HUDEP-2 (cell line): ENCODE data around the gene PRKD3.

Source experiments
- DNase-seq, 76 experiments: peaks; one replicate each; lab custom pipeline; 2025; ENCODE audit not compliant: unreplicated experiment in 76 of 76; lab: John Stamatoyannopoulos, UW

PRKD3 gene

GRCh38 chr2:37343537-37344434, 19.2 kb upstream of the PRKD3 start:
- no peak for DNase-seq

DNA sequence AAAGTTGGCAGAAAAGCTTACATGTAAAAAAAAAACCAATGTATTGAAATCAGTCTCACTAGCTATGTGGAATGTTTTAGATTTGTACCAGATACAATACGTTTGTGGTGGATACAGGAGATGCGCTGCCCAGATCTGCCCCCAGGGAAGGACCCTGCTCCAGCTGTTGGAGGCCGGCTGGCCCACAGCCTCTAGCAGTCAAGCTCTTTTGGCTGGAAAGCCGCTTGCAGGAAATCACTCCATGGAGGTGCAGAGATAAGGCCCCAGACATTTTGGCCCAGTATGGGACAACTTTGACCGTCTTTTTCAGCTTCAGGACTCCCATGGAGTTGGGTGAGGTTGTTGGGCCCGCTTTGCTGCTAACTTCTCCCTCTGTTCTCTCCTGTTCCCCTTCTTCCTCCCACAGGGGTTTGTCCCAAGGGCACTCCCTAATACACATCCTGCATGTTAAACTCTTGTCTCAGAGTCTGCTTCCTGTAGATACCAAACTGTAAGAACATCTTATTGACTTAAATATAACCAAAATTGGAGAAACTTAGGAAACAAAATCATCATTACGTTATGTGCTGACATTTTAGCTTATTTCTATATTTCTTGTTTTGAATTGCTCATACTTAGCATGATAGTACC, 18.1 kb upstream of the PRKD3 start:
- no peak for DNase-seq

DNA sequence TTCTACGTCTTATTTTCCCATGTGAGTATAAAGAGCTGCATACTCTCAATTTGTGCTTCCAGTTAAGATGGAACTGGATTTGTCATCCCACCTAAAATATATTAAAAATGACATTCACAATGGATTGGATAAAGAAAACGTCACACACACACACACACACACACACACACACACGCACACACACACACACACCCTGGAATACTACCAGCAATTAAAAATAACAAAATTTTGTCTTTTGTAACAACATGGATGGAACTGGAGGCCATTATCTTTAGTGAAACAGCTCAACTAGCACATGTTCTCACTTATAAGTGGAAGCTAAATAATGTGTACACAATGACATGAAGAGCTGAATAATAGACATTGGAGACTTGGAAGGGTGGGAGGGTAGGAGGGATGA, 16.0 kb upstream of the PRKD3 start:
- DNase-seq: no peak

GRCh38 chr2:37338933-37339332, 14.3 kb upstream of the PRKD3 start:
- DNase-seq: no peak

GRCh38 chr2:37337620-37338280, 13.1 kb upstream of the PRKD3 start:
- no peak for DNase-seq

GRCh38 chr2:37335604-37336003, 11.0 kb upstream of the PRKD3 start:
- DNase-seq: no peak

DNA sequence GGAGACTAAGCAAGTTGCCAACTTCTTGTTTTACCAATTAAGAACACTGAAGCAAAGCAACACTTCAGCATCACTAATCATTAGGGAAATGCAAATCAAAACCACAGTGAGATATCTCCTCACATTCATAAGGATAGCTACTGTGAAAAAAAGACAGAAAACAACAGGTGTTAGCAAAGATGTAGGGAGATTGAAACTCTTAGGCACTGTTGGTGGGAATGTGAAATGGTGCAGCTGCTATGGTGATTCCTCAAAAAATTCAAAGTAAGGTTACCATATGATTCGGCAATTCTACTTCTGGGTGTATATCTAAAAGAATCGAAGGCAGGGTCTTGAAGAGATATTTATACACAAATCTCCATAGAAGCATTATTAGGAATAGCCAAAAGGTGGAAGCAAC, 8.6 kb upstream of the PRKD3 start:
- no peak for DNase-seq

DNA sequence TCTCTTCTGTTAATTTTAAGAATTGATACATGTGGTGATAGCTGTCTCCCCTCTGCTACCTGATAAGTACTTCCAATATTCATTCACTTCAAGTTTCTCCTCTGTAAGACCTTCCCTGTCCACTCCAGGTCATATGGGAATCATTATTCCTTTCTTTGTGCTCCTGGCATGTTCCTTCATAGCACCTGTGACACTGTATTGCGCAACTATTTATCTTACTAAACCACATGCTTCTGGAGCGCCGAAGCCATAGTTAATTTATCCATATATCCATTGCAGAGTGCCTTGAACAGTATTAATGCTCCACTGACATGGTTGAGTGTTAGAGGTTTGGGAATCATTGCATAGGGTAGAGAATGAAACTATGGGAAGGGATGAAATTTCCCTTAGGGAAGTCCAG, 7.9 kb upstream of the PRKD3 start:
- no peak for DNase-seq

DNA sequence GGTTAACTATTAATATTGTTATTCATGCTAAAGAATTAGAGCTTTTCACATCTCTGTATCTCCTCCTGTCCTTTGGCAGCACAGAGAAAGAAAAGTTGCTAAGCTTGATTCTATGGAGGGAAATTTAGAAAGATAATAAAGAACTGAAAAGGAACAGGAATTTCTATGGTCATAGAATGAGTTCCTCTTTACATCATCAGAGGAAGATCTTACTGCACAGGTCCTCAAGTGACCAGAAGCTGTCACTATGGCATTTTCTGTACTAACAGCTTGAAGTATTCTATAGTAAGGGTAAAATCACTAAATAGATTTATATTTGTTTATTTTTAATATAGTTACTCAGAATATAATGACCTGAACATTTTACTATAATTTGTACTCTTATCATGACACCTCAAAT, 6.0 kb upstream of the PRKD3 start:
- DNase-seq: no peak

DNA sequence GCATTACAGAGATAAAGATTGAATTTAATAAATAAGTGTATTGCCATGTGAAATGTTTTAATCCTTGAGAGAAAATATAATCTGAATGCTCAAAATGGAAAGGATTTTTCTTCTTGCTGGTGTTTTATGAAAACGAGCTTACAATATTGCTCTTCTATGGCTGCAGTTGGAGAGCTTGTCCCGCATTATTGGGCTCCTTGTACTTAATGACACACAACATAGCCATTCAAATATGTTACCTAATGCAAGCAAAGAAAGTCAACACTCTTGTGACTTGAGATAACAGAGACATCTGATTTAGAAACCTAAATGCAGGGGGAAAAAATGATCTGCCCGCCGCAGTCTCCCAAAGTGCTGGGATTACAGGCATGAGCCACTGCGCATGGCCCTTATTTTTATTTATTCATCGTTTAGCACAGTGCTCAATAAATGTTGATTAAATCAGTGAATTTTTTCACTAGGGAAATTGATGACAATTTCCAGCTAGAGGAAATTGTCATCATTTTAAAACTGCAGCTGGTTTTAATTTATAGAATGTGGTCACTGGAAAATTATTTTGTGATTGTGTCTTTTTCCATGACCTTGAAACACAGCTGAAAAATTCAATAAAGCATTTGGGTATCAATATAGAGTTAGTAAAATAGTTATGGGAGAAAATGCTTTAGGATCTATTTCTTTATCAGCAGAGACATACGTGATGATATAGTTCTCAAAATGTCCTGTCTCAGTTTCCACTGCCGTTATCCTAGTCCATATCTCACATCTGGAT, 2.4 kb upstream of the PRKD3 start:
- no peak for DNase-seq

DNA sequence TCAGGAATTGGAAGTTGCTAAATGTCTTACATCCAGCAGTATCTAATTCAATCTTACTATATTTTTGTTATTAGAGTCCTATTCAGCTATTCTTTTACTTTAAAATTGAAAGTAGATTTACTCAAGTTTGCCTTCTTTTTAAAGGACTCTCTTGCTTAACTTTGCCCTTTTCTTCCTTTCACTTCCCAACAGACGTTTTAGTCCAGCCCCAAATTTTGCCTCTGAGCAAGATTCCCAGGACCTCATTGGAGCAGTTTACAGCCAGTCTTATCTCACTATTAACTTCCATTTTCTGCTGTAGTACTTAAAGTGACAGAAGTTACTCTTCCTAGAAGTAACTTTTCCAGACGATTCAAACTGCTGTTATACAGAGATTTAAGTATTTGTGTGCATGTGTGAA, 1.7 kb upstream of the PRKD3 start:
- DNase-seq: no peak

DNA sequence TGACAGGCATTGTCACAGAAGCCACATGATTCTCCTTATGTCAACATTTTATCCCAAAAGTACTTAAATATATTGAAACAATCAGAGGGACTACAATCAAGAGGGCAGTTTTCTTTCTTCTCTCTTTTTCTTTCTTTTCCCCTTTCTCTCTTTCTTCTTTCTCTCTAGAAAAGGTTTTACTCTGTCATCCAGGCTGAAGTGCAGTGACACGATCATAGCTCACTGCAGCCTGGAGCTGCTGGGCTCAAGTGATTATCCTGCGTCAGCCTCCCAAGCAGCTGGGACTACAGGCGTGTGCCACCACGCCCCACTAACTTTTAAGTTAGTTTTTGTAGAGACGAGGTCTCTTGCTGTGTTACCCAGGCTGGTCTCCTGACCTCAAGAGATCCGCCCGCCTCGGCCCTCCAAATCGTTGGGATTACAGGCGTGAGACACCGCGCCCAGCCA, 1.0 kb upstream of the PRKD3 start:
- no peak for DNase-seq

DNA sequence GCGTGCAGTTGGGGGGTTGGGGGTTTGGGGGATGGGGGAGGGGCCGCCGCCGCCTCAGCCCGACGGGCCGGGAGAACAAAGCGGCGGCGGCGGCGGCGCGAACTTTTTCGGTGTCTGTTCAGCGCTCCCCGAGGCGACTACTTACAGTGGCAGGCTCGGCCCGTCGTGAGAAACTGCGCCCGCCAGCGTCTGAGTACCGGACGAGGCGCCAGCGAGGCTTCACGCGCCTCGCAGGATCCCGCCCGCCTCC, 172 bp downstream of the PRKD3 start:
- DNase-seq: peak in 14 of 76 experiments; percentile 4 to 38 (median 17)

DNA sequence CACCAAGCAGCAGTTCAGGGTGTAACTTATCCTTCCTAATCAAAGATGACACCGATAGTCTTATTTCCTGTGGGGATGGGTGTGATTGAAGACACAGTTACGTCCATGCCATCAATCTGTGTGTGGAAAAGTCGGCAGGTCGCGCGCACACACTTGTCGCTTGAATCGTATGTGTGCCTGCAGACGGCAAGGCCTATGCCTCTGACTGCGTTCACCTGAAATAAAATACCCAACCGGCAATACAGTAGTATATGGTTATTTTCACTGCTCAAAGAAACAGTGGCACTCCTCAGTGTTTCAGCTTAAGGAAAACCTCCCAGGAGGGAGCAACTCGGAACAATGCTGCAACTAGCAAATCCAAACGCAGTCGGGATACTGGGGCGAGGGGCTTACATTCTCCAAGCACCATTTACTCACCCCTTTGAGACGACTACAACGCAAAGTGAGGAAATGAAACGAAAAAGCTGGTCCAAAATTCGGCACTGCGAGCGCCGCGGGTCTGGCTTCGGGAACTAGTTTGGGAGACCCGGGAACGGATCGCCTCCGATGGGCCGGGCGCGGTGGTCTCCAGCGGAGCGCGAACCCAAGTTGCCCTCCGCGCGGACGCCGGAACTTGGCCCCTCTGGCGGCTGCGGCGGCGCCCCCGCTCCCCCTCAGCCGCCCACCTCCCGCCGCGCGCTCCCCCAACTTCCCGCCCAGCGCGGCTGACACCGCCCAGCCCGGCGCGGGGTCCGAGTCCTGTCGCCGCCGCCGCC, 675 bp downstream of the PRKD3 start:
- peak in 1 of 76 experiments; percentile 6 for DNase-seq

DNA sequence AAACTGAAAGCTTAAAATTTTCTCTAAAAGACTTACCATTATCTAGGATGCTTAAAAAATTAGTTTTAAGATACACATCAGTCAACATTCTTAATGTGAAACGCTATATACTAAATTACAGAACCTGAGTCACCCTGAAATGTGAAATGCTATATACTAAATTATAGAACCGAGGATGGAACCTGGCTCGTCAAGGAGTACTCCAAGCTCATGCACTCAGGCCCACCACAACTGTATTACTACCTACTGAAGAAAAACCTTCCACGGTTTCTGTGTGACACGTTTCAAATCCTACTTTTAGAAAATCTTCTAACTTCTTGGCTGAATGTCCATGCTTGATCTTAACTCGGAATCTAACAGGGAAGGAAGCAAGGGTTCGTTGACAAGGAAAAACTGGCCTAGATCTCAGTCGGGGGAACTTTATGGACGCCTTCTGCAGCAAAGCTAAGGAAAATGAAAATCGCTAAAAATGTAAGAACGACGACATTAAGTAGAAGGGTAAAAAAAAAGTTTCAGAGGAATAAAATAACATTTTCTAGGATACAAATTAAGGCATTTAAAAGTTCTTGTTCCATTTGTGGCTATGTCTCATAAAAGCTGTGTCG, 1.4 kb downstream of the PRKD3 start:
- no peak for DNase-seq

- DNase-seq: peak in 7 of 76 experiments; percentile 2 to 18 (median 12)
Observed at GRCh38 chr2:37322368-37322767, 2.3 kb downstream of the PRKD3 start.

GRCh38 chr2:37321029-37321682, 3.5 kb downstream of the PRKD3 start:
- no peak for DNase-seq

- no peak for DNase-seq
Observed at GRCh38 chr2:37319754-37320609, 4.7 kb downstream of the PRKD3 start.

GRCh38 chr2:37318401-37318800, 6.2 kb downstream of the PRKD3 start:
- no peak for DNase-seq
